Measurements from ENCODE around the gene CIT.

Gene CIT

GRCh38 chr12:119772431-119772830 is 104.7 kb downstream of the CIT start:
- TF ChIP-seq CTCF (IDR thresholded peaks at IDR 0.05; ENCODE audit: low read depth, low read length): no peak
- Histone ChIP-seq H3K9me3 (no peaks in the 10 kb centered on the region), H3K4me1 (no peaks in the 10 kb centered on the region), H3K36me3 (peaks cover 32% of the 10 kb centered on the region), H3K27me3 (no peaks in the 10 kb centered on the region), H3K4me3 (ENCODE audit: low read depth, low read length) (no peak overlapping the region)
- no peak for DNase-seq

GRCh38 chr12:119770146-119770545 is 107.0 kb downstream of the CIT start:
- TF ChIP-seq CTCF (IDR thresholded peaks at IDR 0.05; ENCODE audit: low read depth, low read length): no peak
- no peaks in the 10 kb centered on the region for H3K9me3 ChIP-seq
- no peaks in the 10 kb centered on the region for H3K4me1 ChIP-seq
- no peaks in the 10 kb centered on the region for H3K27me3 ChIP-seq
- H3K4me3 ChIP-seq (ENCODE audit: low read depth, low read length): no peak overlapping the region
- DNase-seq: no peak
- peaks cover 38% of the 10 kb centered on the region for H3K36me3 ChIP-seq

- no peak overlapping the region for H3K4me3 ChIP-seq (ENCODE audit: low read depth, low read length)
- no peaks in the 10 kb centered on the region for H3K9me3 ChIP-seq
- H3K4me1 ChIP-seq: no peaks in the 10 kb centered on the region
- TF ChIP-seq CTCF (IDR thresholded peaks at IDR 0.05; ENCODE audit: low read depth, low read length): no peak
- H3K27me3 ChIP-seq: no peaks in the 10 kb centered on the region
- peaks cover 64% of the 10 kb centered on the region for H3K36me3 ChIP-seq
- no peak for DNase-seq
These were observed 114.5 kb downstream of the CIT start for GRCh38 chr12:119762619-119763018.

- Histone ChIP-seq H3K9me3 (no peaks in the 10 kb centered on the region), H3K27me3 (no peaks in the 10 kb centered on the region), H3K4me1 (no peaks in the 10 kb centered on the region), H3K36me3 (peaks cover 70% of the 10 kb centered on the region), H3K4me3 (ENCODE audit: low read depth, low read length) (no peak overlapping the region)
- no peak for DNase-seq
- TF ChIP-seq CTCF (IDR thresholded peaks at IDR 0.05; ENCODE audit: low read depth, low read length): no peak
These were observed 118.4 kb downstream of the CIT start for GRCh38 chr12:119758722-119759121.

GRCh38 chr12:119758234-119758633 is 118.9 kb downstream of the CIT start:
- no peaks in the 10 kb centered on the region for H3K27me3 ChIP-seq
- no peak overlapping the region for H3K4me3 ChIP-seq (ENCODE audit: low read depth, low read length)
- DNase-seq: no peak
- no peaks in the 10 kb centered on the region for H3K4me1 ChIP-seq
- H3K36me3 ChIP-seq: peaks cover 66% of the 10 kb centered on the region
- no peaks in the 10 kb centered on the region for H3K9me3 ChIP-seq
- TF ChIP-seq CTCF (IDR thresholded peaks at IDR 0.05; ENCODE audit: low read depth, low read length): no peak

- DNase-seq: no peak
- H3K4me3 ChIP-seq (ENCODE audit: low read depth, low read length): no peak overlapping the region
- H3K9me3 ChIP-seq: no peaks in the 10 kb centered on the region
- TF ChIP-seq CTCF (IDR thresholded peaks at IDR 0.05; ENCODE audit: low read depth, low read length): no peak
- H3K27me3 ChIP-seq: no peaks in the 10 kb centered on the region
- peaks cover 38% of the 10 kb centered on the region for H3K36me3 ChIP-seq
- no peaks in the 10 kb centered on the region; the same call in 1 of the 2 replicates for H3K4me1 ChIP-seq
These were observed 125.2 kb downstream of the CIT start for GRCh38 chr12:119751961-119752360.
